ENCODE data around the gene GPR157.

DNA sequence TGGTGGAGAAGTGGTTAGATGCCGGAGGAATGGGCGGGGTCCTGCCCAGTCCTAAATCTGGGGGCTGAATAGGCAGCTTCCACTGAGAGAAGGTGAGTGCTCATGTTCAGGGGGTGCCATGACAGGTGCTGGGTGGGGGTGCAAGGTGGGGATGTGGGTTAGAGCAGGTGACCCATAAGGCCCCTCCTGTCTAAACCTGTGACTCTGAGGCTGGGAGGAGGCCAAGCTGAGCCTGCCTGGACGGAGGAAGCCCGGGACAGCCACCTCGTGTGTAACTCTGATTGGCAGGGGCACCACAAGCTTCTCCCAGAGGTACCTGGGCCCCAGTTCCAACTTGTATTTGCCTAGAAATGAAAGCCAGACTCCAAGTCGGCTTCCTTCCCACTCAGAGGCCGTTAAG lies 10.7 kb downstream of the GPR157 start:
- TF ChIP-seq POLR2A (IDR thresholded peaks at IDR 0.05; ENCODE audit: low read length) (no peak), REST (IDR thresholded peaks at IDR 0.05) (no peak), CTCF (IDR thresholded peaks at IDR 0.05) (no peak), HOXA7 (CRISPR knock-in tag; IDR thresholded peaks at IDR 0.05) (no peak)
